Measurements from ENCODE around the gene NBAS.
A peak's percentile ranks its signal among the peaks of the same experiment; 100 is the strongest.

Gene NBAS

DNA sequence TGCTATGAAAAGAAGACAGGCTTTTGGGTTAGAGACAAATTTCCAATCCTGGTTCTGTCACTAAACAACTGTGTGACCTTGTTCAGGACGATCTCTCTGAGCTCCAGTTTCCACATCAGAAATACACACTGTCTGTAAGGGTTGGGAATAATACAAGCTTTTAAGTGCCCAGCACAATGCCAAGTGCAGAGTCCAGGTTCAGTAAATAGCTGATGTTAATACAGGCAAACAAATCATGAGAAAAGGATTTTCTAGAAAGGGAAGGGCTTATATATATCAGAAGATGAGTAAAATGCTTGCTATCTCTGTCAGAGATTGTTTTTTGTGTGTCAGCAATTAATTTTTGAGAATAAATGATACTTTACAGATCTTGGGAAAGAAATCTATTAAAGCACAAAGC is 388.3 kb downstream of the NBAS start:
- WGBS = no CpG with 5 or more reads among the region's 1 CpG
- H2BK12ac ChIP-seq (ENCODE audit: low read length in 2 of 2) = no peak overlapping the region

DNA sequence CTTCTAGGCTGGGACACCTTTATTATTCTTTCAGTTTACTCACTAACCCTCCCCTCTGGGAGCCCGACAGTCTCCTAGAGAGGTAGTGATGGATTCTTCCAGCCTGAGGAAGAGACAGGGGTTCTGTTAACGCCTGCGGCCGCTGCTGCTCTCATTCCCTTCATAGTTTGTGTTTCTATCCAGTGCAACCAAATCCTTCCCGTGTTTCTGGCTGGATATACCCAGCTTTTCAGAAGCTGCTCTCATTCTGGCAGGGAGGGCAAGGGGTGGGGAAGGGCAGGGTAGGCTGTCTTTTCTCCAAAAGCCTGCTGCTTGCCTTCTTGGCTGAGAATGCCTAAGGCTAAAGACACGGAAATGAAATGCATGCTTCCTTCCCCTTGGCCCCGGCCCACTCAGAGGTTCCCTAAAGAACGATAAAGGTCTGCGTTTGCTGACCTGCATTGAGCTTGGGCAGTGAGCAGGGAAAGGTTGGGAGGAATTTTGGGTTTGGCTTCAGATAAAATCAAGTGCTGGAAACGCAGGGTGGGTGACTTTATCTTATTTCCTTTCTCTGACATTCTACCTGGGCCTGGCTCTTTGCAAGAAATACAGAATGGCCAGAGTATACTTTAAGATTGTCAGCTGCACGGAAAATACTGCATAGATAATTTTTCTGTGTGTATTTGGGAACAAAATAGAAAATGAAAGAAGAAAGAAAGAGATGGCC is 390.9 kb downstream of the NBAS start:
- H3K18ac ChIP-seq (ENCODE audit: low read depth in 1 of 2, low read length in 2 of 2) = peak overlapping the region in 1 of 2 experiments; percentile 61
- H3K9me3 ChIP-seq (ENCODE audit: control insufficient read depth, low read length) = no peaks in the 10 kb centered on the region
- H3K79me1 ChIP-seq (replicated peaks; ENCODE audit: low read length, poor library complexity, severe bottlenecking) = no peaks in the 10 kb centered on the region
- no peak overlapping the region for H4K8ac ChIP-seq (ENCODE audit: low read length)
- peak overlapping the region; percentile 26 for H2AK5ac ChIP-seq (ENCODE audit: low read length, severe bottlenecking)
- peak overlapping the region; percentile 79 for H2BK5ac ChIP-seq (ENCODE audit: low read depth, low read length, poor library complexity, severe bottlenecking)
- H3K4me2 ChIP-seq (ENCODE audit: low read length, poor library complexity, severe bottlenecking) = peak overlapping the region; percentile 62
- no peak for DNase-seq
- no peak overlapping the region for H2AFZ ChIP-seq (ENCODE audit: low read depth, low read length)
- H4K91ac ChIP-seq (ENCODE audit: low read length) = no peak overlapping the region
- H2BK12ac ChIP-seq (ENCODE audit: low read length in 2 of 2) = no peak overlapping the region
- peak overlapping the region; percentile 87 for H3K9ac ChIP-seq (ENCODE audit: low read length)
- WGBS = 31% methylated on average over 11 of the region's 11 CpGs
- no peak overlapping the region for H2BK120ac ChIP-seq (ENCODE audit: low read depth, low read length)
- H3K4ac ChIP-seq (ENCODE audit: low read depth in 1 of 2, low read length in 2 of 2) = no peak overlapping the region
- no peaks in the 10 kb centered on the region for H3K27me3 ChIP-seq (ENCODE audit: control insufficient read depth in 1 of 2, insufficient read depth in 1 of 2, low read length in 2 of 2)
- no peak overlapping the region for H2BK15ac ChIP-seq (ENCODE audit: low read depth, poor library complexity, severe bottlenecking)
- peak overlapping the region in 1 of 2 experiments; percentile 65 for H3K4me3 ChIP-seq (ENCODE audit: insufficient read depth in 1 of 2, low read depth in 1 of 2, low read length in 2 of 2)
- peaks cover 4 to 13% of the 10 kb centered on the region in 2 experiments for H3K36me3 ChIP-seq (ENCODE audit: control insufficient read depth in 1 of 2, insufficient read depth in 2 of 2, low read depth in 1 of 2, low read length in 2 of 2)
- H3K4me1 ChIP-seq (ENCODE audit: control insufficient read depth, insufficient read depth, low read depth, low read length) = peaks cover 10% of the 10 kb centered on the region
- H3K14ac ChIP-seq (ENCODE audit: low read length in 2 of 2) = no peak overlapping the region
- peak overlapping the region; percentile 97 for H3K27ac ChIP-seq (ENCODE audit: low read length, poor library complexity, severe bottlenecking)
- no peak overlapping the region for H3K23ac ChIP-seq (ENCODE audit: low read length in 2 of 2)

More for the DNA sequence above, 388.3 kb downstream of the NBAS start:
- H4K91ac ChIP-seq (ENCODE audit: low read length) = no peak overlapping the region
- no peak overlapping the region for H2AFZ ChIP-seq (ENCODE audit: low read depth, low read length)
- H3K9ac ChIP-seq (ENCODE audit: low read length) = no peak overlapping the region
- no peak overlapping the region for H3K4me2 ChIP-seq (ENCODE audit: low read length, poor library complexity, severe bottlenecking)
- H2BK5ac ChIP-seq (ENCODE audit: low read depth, low read length, poor library complexity, severe bottlenecking) = no peak overlapping the region
- H4K8ac ChIP-seq (ENCODE audit: low read length) = no peak overlapping the region
- H2AK5ac ChIP-seq (ENCODE audit: low read length, severe bottlenecking) = no peak overlapping the region
- no peak overlapping the region for H3K23ac ChIP-seq (ENCODE audit: low read length in 2 of 2)
- no peak overlapping the region for H3K27ac ChIP-seq (ENCODE audit: low read length, poor library complexity, severe bottlenecking)
- no peak overlapping the region for H3K4ac ChIP-seq (ENCODE audit: low read depth in 1 of 2, low read length in 2 of 2)
- no peak for DNase-seq
- H3K18ac ChIP-seq (ENCODE audit: low read depth in 1 of 2, low read length in 2 of 2) = no peak overlapping the region
- no peak overlapping the region for H2BK15ac ChIP-seq (ENCODE audit: low read depth, poor library complexity, severe bottlenecking)
- H3K27me3 ChIP-seq (ENCODE audit: control insufficient read depth in 1 of 2, insufficient read depth in 1 of 2, low read length in 2 of 2) = no peaks in the 10 kb centered on the region
- peaks cover 10% of the 10 kb centered on the region for H3K4me1 ChIP-seq (ENCODE audit: control insufficient read depth, insufficient read depth, low read depth, low read length)
- peaks cover 0 to 22% of the 10 kb centered on the region in 2 experiments for H3K36me3 ChIP-seq (ENCODE audit: control insufficient read depth in 1 of 2, insufficient read depth in 2 of 2, low read depth in 1 of 2, low read length in 2 of 2)
- no peak overlapping the region for H3K4me3 ChIP-seq (ENCODE audit: insufficient read depth in 1 of 2, low read depth in 1 of 2, low read length in 2 of 2)
- no peaks in the 10 kb centered on the region for H3K9me3 ChIP-seq (ENCODE audit: control insufficient read depth, low read length)
- H3K14ac ChIP-seq (ENCODE audit: low read length in 2 of 2) = no peak overlapping the region
- H3K79me1 ChIP-seq (replicated peaks; ENCODE audit: low read length, poor library complexity, severe bottlenecking) = no peaks in the 10 kb centered on the region
- H2BK120ac ChIP-seq (ENCODE audit: low read depth, low read length) = no peak overlapping the region

DNA sequence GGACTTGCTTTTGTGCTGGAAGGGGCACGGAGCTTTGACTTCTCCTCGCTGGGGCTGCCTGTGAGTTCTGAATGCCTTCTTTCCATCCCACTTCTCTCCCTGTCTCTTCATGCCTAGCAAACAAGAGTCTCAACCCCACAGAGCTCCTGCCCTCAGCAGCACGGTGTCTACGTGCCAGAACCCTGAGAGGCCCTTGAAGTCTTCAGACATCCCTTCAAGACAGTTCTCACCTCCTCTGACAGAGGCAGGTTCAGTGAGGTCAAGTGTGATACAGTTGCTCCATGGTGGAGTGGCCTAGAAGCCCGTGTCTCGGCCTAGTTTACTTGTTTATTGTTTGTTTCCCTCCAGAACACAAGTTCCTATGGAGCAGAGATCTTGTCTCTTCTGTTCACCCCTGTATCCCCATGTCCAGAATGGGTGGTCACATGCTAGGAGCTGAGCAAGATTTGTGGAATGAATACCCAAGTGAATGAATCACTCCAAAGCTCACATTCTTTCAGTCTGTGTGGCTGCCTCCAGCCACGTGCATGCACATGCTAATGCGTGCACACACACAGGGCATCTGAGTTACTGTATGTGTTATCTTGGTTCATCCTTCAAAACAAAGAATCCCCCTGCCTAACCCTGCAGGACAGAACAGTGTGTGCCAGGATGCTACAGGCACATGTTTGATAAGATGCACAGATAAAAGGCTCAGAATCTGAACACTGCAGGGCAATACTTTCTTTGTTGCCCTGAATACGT is 391.6 kb downstream of the NBAS start:
- H3K23ac ChIP-seq (ENCODE audit: low read length in 2 of 2) = no peak overlapping the region

DNA sequence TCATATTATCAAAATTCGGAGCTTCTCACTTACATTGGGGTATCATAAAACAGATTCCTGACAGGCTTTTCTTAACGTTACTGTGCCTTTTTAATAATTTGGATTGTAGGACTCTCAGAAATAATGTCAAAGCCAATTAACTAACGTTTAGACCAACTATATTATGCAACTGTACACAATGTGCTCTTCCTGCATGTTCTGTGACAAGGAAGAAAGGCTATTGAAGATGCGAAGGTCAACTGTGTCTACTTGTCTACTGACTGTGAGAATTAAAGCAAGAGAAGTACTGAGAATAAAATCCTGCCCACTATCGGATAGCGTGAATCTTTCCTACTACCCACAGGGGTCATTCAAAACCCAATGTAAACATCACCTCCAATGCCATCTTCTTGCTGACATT is 393.0 kb downstream of the NBAS start:
- no peak overlapping the region for H2AK5ac ChIP-seq (ENCODE audit: low read length, severe bottlenecking)
- peaks cover 10% of the 10 kb centered on the region for H3K4me1 ChIP-seq (ENCODE audit: control insufficient read depth, insufficient read depth, low read depth, low read length)
- H3K36me3 ChIP-seq (ENCODE audit: control insufficient read depth in 1 of 2, insufficient read depth in 2 of 2, low read depth in 1 of 2, low read length in 2 of 2) = peaks cover 0 to 13% of the 10 kb centered on the region in 2 experiments
- H4K8ac ChIP-seq (ENCODE audit: low read length) = no peak overlapping the region
- H3K4ac ChIP-seq (ENCODE audit: low read depth in 1 of 2, low read length in 2 of 2) = no peak overlapping the region
- no peaks in the 10 kb centered on the region for H3K79me1 ChIP-seq (replicated peaks; ENCODE audit: low read length, poor library complexity, severe bottlenecking)
- no peak overlapping the region for H2BK12ac ChIP-seq (ENCODE audit: low read length in 2 of 2)
- H3K4me3 ChIP-seq (ENCODE audit: insufficient read depth in 1 of 2, low read depth in 1 of 2, low read length in 2 of 2) = no peak overlapping the region
- H2BK15ac ChIP-seq (ENCODE audit: low read depth, poor library complexity, severe bottlenecking) = no peak overlapping the region
- no peak overlapping the region for H3K4me2 ChIP-seq (ENCODE audit: low read length, poor library complexity, severe bottlenecking)
- no peaks in the 10 kb centered on the region for H3K27me3 ChIP-seq (ENCODE audit: control insufficient read depth in 1 of 2, insufficient read depth in 1 of 2, low read length in 2 of 2)
- H2AFZ ChIP-seq (ENCODE audit: low read depth, low read length) = no peak overlapping the region
- WGBS = 98% methylated on average over 4 of the region's 6 CpGs
- no peak overlapping the region for H3K14ac ChIP-seq (ENCODE audit: low read length in 2 of 2)
- no peak overlapping the region for H2BK120ac ChIP-seq (ENCODE audit: low read depth, low read length)
- H2BK5ac ChIP-seq (ENCODE audit: low read depth, low read length, poor library complexity, severe bottlenecking) = no peak overlapping the region
- H3K27ac ChIP-seq (ENCODE audit: low read length, poor library complexity, severe bottlenecking) = no peak overlapping the region
- H3K9me3 ChIP-seq (ENCODE audit: control insufficient read depth, low read length) = no peaks in the 10 kb centered on the region
- H3K9ac ChIP-seq (ENCODE audit: low read length) = no peak overlapping the region
- no peak for DNase-seq
- H3K18ac ChIP-seq (ENCODE audit: low read depth in 1 of 2, low read length in 2 of 2) = no peak overlapping the region
- H3K23ac ChIP-seq (ENCODE audit: low read length in 2 of 2) = no peak overlapping the region
- H4K91ac ChIP-seq (ENCODE audit: low read length) = no peak overlapping the region

More for the DNA sequence above, 391.6 kb downstream of the NBAS start:
- no peak overlapping the region for H2AFZ ChIP-seq (ENCODE audit: low read depth, low read length)
- peak overlapping the region; percentile 74 for H4K91ac ChIP-seq (ENCODE audit: low read length)
- H3K4me2 ChIP-seq (ENCODE audit: low read length, poor library complexity, severe bottlenecking) = peak overlapping the region; percentile 62
- peak overlapping the region; percentile 13 to 70 for H3K4ac ChIP-seq (ENCODE audit: low read depth in 1 of 2, low read length in 2 of 2)
- peak overlapping the region; percentile 97 for H3K27ac ChIP-seq (ENCODE audit: low read length, poor library complexity, severe bottlenecking)
- H2BK12ac ChIP-seq (ENCODE audit: low read length in 2 of 2) = peak overlapping the region; percentile 23 to 99
- H2BK5ac ChIP-seq (ENCODE audit: low read depth, low read length, poor library complexity, severe bottlenecking) = peak overlapping the region; percentile 49
- peaks cover 3 to 13% of the 10 kb centered on the region in 2 experiments for H3K36me3 ChIP-seq (ENCODE audit: control insufficient read depth in 1 of 2, insufficient read depth in 2 of 2, low read depth in 1 of 2, low read length in 2 of 2)
- H3K14ac ChIP-seq (ENCODE audit: low read length in 2 of 2) = no peak overlapping the region
- H3K4me3 ChIP-seq (ENCODE audit: insufficient read depth in 1 of 2, low read depth in 1 of 2, low read length in 2 of 2) = peak overlapping the region in 1 of 2 experiments; percentile 65
- H3K9ac ChIP-seq (ENCODE audit: low read length) = peak overlapping the region; percentile 87
- peak; percentile 93 for DNase-seq
- H2AK5ac ChIP-seq (ENCODE audit: low read length, severe bottlenecking) = peak overlapping the region; percentile 78
- no peaks in the 10 kb centered on the region for H3K79me1 ChIP-seq (replicated peaks; ENCODE audit: low read length, poor library complexity, severe bottlenecking)
- H2BK120ac ChIP-seq (ENCODE audit: low read depth, low read length) = no peak overlapping the region
- H3K27me3 ChIP-seq (ENCODE audit: control insufficient read depth in 1 of 2, insufficient read depth in 1 of 2, low read length in 2 of 2) = no peaks in the 10 kb centered on the region
- peaks cover 10% of the 10 kb centered on the region for H3K4me1 ChIP-seq (ENCODE audit: control insufficient read depth, insufficient read depth, low read depth, low read length)
- H2BK15ac ChIP-seq (ENCODE audit: low read depth, poor library complexity, severe bottlenecking) = peak overlapping the region; percentile 84
- no peaks in the 10 kb centered on the region for H3K9me3 ChIP-seq (ENCODE audit: control insufficient read depth, low read length)
- WGBS = 26% methylated on average over 7 of the region's 9 CpGs
- peak overlapping the region; percentile 73 for H4K8ac ChIP-seq (ENCODE audit: low read length)
- peak overlapping the region; percentile 25 to 97 for H3K18ac ChIP-seq (ENCODE audit: low read depth in 1 of 2, low read length in 2 of 2)
